Hematopoietic multipotent progenitor cell treated with erythropoietin and hydrocortisone succinate and interleukin-3 and kit ligand, for 4 days (in vitro differentiated cells): Measurements from ENCODE around the gene YIF1A.
"Not testable (repeated sequence)": the region's sequence is repeated elsewhere in the genome, so short reads cannot be mapped to it uniquely, and the experiment has no call there.

ENCODE experiments used
- DNase-seq: peaks from one replicate; pipeline ENCODE4 v3.0.0-alpha.2; 2015

YIF1A gene

GRCh38 chr11:66284526-66285078, 4.3 kb downstream of the YIF1A start:
- no peak for DNase-seq

GRCh38 chr11:66283461-66284105, 5.4 kb downstream of the YIF1A start:
- DNase-seq = no peak

- peak; percentile 99 for DNase-seq
These were observed 6.2 kb downstream of the YIF1A start for GRCh38 chr11:66282468-66283455.

- no peak for DNase-seq
These were observed 7.0 kb downstream of the YIF1A start for GRCh38 chr11:66281776-66282467.

- no peak for DNase-seq
These were observed 7.9 kb downstream of the YIF1A start for GRCh38 chr11:66281001-66281400.

GRCh38 chr11:66280428-66280827, 8.5 kb downstream of the YIF1A start:
- DNase-seq = no peak

GRCh38 chr11:66279092-66279734, 9.7 kb downstream of the YIF1A start:
- no peak for DNase-seq

- peak; percentile 35 for DNase-seq
These were observed 10.4 kb downstream of the YIF1A start for GRCh38 chr11:66278363-66279091.

GRCh38 chr11:66277471-66278362, 11.2 kb downstream of the YIF1A start, which contains the start of gene CNIH2:
Gene CNIH2, plus strand, starts transcription at chr11:66278175. Its CDS starts 282 bp downstream, at chr11:66278457.
- peak; percentile 53 for DNase-seq

- not testable (repeated sequence) for DNase-seq
These were observed 11.9 kb downstream of the YIF1A start for GRCh38 chr11:66277064-66277463.

- DNase-seq = not testable (repeated sequence)
These were observed 12.3 kb downstream of the YIF1A start for GRCh38 chr11:66276619-66277018.

GRCh38 chr11:66275984-66276612, 12.8 kb downstream of the YIF1A start:
- no peak for DNase-seq

- DNase-seq = no peak
These were observed 13.5 kb downstream of the YIF1A start for GRCh38 chr11:66275396-66275795.

GRCh38 chr11:66274219-66274618, 14.7 kb downstream of the YIF1A start:
- DNase-seq = no peak

GRCh38 chr11:66272596-66272995, 16.3 kb downstream of the YIF1A start:
- DNase-seq = no peak

- no peak for DNase-seq
These were observed 17.1 kb downstream of the YIF1A start for GRCh38 chr11:66271816-66272215.

GRCh38 chr11:66268952-66269905, 19.7 kb downstream of the YIF1A start:
- DNase-seq = peak; percentile 65

GRCh38 chr11:66268244-66268951, 20.5 kb downstream of the YIF1A start, which contains the start of gene RAB1B:
Gene RAB1B, plus strand, starts transcription at chr11:66268639. Its CDS starts 41 bp downstream, at chr11:66268680.
- DNase-seq = peak; percentile 100
